ENCODE data around the gene PGAP3.
A peak's percentile ranks its signal among the peaks of the same experiment; 100 is the strongest.
"Not testable (repeated sequence)": the region's sequence is repeated elsewhere in the genome, so short reads cannot be mapped to it uniquely, and the experiment has no call there.

Gene PGAP3

DNA sequence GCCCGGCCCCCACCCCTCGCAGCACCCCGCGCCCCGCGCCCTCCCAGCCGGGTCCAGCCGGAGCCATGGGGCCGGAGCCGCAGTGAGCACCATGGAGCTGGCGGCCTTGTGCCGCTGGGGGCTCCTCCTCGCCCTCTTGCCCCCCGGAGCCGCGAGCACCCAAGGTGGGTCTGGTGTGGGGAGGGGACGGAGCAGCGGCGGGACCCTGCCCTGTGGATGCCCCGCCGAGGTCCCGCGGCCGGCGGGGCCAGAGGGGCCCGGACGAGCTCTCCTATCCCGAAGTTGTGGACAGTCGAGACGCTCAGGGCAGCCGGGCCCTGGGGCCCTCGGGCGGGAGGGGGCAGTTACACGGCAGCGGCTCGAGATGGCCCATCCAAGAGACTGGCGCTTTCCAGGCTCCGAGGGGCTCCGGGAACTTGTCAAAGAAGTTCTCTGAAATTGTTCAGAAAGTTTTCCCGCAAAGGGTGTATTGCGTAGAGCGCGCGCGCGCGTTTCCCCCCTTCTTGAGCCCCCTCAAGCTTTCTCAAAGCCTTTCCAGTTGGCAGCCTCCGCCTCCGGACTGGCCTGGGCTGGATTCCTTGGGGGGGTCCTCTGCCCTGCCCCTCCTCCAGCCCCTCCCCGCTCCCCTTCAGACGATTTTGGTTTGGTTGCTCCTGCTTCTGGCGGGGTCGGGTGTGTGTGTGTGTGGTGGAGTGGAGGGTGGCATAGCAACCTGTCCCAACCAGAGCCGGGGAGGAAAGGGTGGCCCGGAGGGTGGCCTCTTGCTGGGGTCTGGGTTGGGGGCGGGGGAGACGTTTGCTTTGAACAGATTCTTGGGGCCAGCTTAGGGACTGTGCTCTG, 12.5 kb upstream of the PGAP3 start:
- Histone ChIP-seq H3K4me1 (ENCODE audit: control insufficient read depth, insufficient read depth, low read length) (peaks cover 44% of the 10 kb centered on the region), H3K9ac (ENCODE audit: low read length) (peak overlapping the region; percentile 93), H3K36me3 (ENCODE audit: control insufficient read depth, insufficient read depth, low read length) (no peaks in the 10 kb centered on the region), H3K9me3 (ENCODE audit: control insufficient read depth, low read length) (no peaks in the 10 kb centered on the region), H3K27me3 (ENCODE audit: control insufficient read depth, insufficient read depth, low read length) (no peaks in the 10 kb centered on the region), H3K4me3 (ENCODE audit: low read length) (peak overlapping the region; percentile 81)

DNA sequence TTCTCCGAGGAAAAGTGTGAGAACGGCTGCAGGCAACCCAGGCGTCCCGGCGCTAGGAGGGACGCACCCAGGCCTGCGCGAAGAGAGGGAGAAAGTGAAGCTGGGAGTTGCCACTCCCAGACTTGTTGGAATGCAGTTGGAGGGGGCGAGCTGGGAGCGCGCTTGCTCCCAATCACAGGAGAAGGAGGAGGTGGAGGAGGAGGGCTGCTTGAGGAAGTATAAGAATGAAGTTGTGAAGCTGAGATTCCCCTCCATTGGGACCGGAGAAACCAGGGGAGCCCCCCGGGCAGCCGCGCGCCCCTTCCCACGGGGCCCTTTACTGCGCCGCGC, 11.9 kb upstream of the PGAP3 start, which contains the start of gene ERBB2:
TSS of gene ERBB2 (plus strand) at position 247 of the 330 bp plus-strand sequence. CDS start 175 bp downstream, outside the sequence.
- peak within 1 kb of the TSS; percentile 93 for H3K9ac ChIP-seq (ENCODE audit: low read length)
- no peaks in the 10 kb centered on the region for H3K36me3 ChIP-seq (ENCODE audit: control insufficient read depth, insufficient read depth, low read length)
- peaks cover 39% of the 10 kb centered on the region for H3K4me1 ChIP-seq (ENCODE audit: control insufficient read depth, insufficient read depth, low read length)
- peak within 1 kb of the TSS; percentile 81 for H3K4me3 ChIP-seq (ENCODE audit: low read length)
- H3K27me3 ChIP-seq (ENCODE audit: control insufficient read depth, insufficient read depth, low read length): no peaks in the 10 kb centered on the region
- no peaks in the 10 kb centered on the region for H3K9me3 ChIP-seq (ENCODE audit: control insufficient read depth, low read length)

DNA sequence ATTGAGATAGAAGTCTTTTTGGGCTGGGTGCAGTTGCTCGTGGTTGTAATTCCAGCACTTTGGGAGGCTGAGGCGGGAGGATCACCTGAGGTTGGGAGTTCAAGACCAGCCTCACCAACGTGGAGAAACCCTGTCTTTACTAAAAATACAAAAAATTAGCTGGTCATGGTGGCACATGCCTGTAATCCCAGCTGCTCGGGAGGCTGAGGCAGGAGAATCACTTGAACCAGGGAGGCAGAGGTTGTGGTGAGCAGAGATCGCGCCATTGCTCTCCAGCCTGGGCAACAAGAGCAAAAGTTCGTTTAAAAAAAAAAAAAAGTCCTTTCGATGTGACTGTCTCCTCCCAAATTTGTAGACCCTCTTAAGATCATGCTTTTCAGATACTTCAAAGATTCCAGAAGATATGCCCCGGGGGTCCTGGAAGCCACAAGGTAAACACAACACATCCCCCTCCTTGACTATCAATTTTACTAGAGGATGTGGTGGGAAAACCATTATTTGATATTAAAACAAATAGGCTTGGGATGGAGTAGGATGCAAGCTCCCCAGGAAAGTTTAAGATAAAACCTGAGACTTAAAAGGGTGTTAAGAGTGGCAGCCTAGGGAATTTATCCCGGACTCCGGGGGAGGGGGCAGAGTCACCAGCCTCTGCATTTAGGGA, 11.4 kb upstream of the PGAP3 start:
- peak overlapping the region; percentile 93 for H3K9ac ChIP-seq (ENCODE audit: low read length)
- not testable (repeated sequence) for H3K27me3 ChIP-seq (ENCODE audit: control insufficient read depth, insufficient read depth, low read length); H3K9me3 ChIP-seq (ENCODE audit: control insufficient read depth, low read length); H3K36me3 ChIP-seq (ENCODE audit: control insufficient read depth, insufficient read depth, low read length)
- peak overlapping the region; percentile 50 for H3K4me3 ChIP-seq (ENCODE audit: low read length)
- peaks cover 34% of the 10 kb centered on the region for H3K4me1 ChIP-seq (ENCODE audit: control insufficient read depth, insufficient read depth, low read length)

DNA sequence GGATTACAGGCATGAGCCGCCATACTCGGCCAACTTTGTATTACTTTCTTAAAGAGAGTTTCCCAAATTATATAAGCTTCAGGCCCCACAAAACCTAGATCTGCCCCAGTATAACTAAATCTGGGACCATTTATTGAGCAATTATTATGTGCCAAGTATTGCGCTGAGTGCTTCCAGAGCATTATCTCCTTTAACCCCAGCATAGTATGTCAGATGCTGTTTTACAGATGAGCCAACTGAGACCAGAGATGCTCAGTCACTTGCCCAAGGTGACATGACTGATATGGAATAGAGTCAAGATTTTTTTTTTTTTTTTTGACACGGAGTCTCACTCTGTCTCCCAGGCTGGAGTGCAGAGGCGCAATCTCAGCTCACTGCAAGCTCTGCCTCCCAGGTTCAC, 10.1 kb upstream of the PGAP3 start:
- Histone ChIP-seq H3K27me3 (ENCODE audit: control insufficient read depth, insufficient read depth, low read length) (no peaks in the 10 kb centered on the region), H3K4me1 (ENCODE audit: control insufficient read depth, insufficient read depth, low read length) (peaks cover 20% of the 10 kb centered on the region), H3K4me3 (ENCODE audit: low read length) (no peak overlapping the region), H3K36me3 (ENCODE audit: control insufficient read depth, insufficient read depth, low read length) (no peaks in the 10 kb centered on the region), H3K9ac (ENCODE audit: low read length) (no peak overlapping the region), H3K9me3 (ENCODE audit: control insufficient read depth, low read length) (no peaks in the 10 kb centered on the region)

DNA sequence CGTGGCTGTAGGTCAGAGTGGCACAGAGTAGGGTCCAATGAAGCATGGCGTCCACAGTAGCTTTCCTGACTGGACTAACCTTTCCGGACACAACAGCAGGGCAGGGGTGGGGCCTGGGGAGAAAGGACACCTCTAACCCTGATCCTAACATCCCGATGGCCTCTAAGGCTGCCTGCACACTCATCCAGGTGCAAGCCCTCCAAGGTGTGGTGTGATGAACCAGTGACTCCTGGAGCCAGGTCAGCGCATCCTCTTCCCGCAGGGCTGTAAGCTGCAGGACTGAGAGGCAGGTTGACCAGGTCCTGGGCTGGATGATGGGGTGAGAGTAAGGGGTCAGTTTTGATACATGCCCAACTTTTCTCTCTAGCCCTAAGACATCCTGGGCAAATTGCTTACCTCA, 8.9 kb upstream of the PGAP3 start:
- Histone ChIP-seq H3K9ac (ENCODE audit: low read length) (no peak overlapping the region), H3K27me3 (ENCODE audit: control insufficient read depth, insufficient read depth, low read length) (no peaks in the 10 kb centered on the region), H3K36me3 (ENCODE audit: control insufficient read depth, insufficient read depth, low read length) (no peaks in the 10 kb centered on the region), H3K4me1 (ENCODE audit: control insufficient read depth, insufficient read depth, low read length) (peaks cover 8% of the 10 kb centered on the region), H3K4me3 (ENCODE audit: low read length) (no peak overlapping the region), H3K9me3 (ENCODE audit: control insufficient read depth, low read length) (no peaks in the 10 kb centered on the region)

DNA sequence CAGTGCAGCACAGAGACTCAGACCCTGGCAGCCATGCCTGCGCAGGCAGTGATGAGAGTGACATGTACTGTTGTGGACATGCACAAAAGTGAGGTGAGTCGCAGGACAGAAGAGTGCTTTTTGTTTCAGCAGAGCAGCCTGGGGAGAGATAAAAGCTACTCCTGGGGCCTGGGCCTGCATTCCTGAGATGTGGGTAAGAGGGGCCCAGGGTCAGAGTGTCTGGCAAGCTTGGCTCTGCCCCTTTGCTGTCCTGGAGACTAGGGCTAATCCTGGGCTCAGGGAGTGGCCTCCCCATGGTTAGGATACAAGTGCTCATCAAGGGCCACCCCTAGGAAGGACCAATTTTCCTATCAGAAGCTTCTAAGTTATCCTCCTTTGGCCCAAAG, 7.2 kb upstream of the PGAP3 start:
- no peak overlapping the region for H3K4me3 ChIP-seq (ENCODE audit: low read length)
- H3K4me1 ChIP-seq (ENCODE audit: control insufficient read depth, insufficient read depth, low read length): peaks cover 6% of the 10 kb centered on the region
- H3K9ac ChIP-seq (ENCODE audit: low read length): no peak overlapping the region
- no peaks in the 10 kb centered on the region for H3K36me3 ChIP-seq (ENCODE audit: control insufficient read depth, insufficient read depth, low read length)
- no peaks in the 10 kb centered on the region for H3K9me3 ChIP-seq (ENCODE audit: control insufficient read depth, low read length)
- no peaks in the 10 kb centered on the region for H3K27me3 ChIP-seq (ENCODE audit: control insufficient read depth, insufficient read depth, low read length)

DNA sequence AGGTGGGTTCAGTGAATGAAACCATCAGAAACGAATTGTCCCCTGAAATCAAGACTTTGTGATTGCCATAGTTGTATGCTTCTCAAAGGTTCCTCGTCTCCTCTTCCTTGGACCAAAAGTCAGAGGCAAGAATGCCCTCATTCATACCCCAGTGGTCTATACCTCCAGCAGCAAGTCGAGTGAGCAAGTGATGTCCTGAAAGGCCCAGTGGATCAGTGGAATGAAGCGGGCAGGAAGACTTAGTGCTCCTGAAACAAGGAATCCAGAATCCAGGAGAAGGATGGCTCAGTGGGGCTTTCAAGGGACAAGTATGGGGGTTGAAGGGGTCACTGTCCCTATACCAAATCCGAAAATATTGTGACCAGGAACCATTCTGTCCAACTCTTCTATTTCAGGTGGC, 6.7 kb upstream of the PGAP3 start:
- no peaks in the 10 kb centered on the region for H3K36me3 ChIP-seq (ENCODE audit: control insufficient read depth, insufficient read depth, low read length)
- H3K9ac ChIP-seq (ENCODE audit: low read length): no peak overlapping the region
- no peaks in the 10 kb centered on the region for H3K9me3 ChIP-seq (ENCODE audit: control insufficient read depth, low read length)
- no peaks in the 10 kb centered on the region for H3K27me3 ChIP-seq (ENCODE audit: control insufficient read depth, insufficient read depth, low read length)
- H3K4me1 ChIP-seq (ENCODE audit: control insufficient read depth, insufficient read depth, low read length): peaks cover 5% of the 10 kb centered on the region
- H3K4me3 ChIP-seq (ENCODE audit: low read length): no peak overlapping the region

DNA sequence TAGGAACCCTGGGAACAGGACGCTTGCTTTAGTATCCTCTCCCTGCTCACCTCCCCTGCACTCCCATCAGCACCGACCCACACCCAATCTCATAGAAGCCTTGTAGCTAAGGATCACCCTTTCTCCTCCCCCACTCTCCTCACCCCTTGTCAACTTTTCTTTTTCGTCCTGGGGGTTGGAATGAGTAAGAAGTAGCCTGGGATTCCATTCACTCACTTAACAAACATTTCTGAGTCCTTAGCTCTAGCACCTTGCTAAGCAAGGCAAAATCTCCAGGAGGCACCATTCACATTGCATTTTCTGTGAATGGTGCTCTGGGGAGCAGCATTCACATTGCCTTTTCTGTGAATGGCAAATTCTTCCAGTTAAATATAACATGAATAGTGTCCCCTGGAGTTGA, 1.1 kb upstream of the PGAP3 start:
- H3K36me3 ChIP-seq (ENCODE audit: control insufficient read depth, insufficient read depth, low read length): no peaks in the 10 kb centered on the region
- H3K4me3 ChIP-seq (ENCODE audit: low read length): no peak overlapping the region
- peak overlapping the region; percentile 77 for H3K9ac ChIP-seq (ENCODE audit: low read length)
- H3K4me1 ChIP-seq (ENCODE audit: control insufficient read depth, insufficient read depth, low read length): peaks cover 21% of the 10 kb centered on the region
- no peaks in the 10 kb centered on the region for H3K9me3 ChIP-seq (ENCODE audit: control insufficient read depth, low read length)
- H3K27me3 ChIP-seq (ENCODE audit: control insufficient read depth, insufficient read depth, low read length): no peaks in the 10 kb centered on the region

DNA sequence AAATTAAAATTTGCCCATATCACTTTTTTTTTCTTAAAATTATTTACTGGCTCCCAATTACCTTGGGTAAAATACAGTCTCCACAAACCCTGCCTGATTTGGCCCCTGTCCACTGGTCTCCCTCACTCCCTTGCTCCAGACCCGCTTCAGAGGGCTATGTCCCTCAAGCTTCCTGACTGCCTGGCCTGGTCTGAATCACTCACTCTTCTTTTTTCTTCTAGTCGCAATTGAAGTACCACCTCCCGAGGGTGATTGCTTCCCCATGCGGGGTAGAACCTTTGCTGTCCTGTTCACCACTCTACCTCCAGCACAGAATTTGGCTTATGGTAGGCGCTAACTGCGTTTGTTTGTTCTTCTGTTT, 598 bp upstream of the PGAP3 start:
- Histone ChIP-seq H3K9me3 (ENCODE audit: control insufficient read depth, low read length) (no peaks in the 10 kb centered on the region), H3K4me1 (ENCODE audit: control insufficient read depth, insufficient read depth, low read length) (peaks cover 21% of the 10 kb centered on the region), H3K27me3 (ENCODE audit: control insufficient read depth, insufficient read depth, low read length) (no peaks in the 10 kb centered on the region), H3K36me3 (ENCODE audit: control insufficient read depth, insufficient read depth, low read length) (no peaks in the 10 kb centered on the region), H3K4me3 (ENCODE audit: low read length) (peak overlapping the region; percentile 62), H3K9ac (ENCODE audit: low read length) (peak overlapping the region; percentile 77)

DNA sequence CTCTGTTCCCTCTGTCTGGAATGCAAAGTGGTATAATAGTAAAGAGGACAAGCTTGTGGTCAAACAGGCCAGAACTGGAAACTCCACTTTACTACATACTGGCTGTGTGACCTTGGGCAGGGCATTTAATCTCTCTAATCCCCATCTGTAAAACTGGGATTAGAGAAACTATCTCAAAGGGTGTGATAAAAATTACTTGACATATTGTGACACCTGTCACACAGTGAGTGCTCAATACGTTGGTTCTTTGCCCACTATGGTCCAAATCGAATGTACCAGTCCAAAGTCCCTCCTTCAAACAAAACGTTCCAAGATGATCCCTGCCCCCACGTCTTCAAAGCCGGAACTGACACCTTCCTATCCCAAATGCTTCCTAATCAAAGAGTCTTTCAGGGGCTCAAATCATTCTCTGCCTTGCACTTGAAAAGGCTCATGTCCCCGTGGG, 734 bp downstream of the PGAP3 start:
- H3K9ac ChIP-seq (ENCODE audit: low read length): peak overlapping the region; percentile 77
- no peaks in the 10 kb centered on the region for H3K9me3 ChIP-seq (ENCODE audit: control insufficient read depth, low read length)
- H3K27me3 ChIP-seq (ENCODE audit: control insufficient read depth, insufficient read depth, low read length): no peaks in the 10 kb centered on the region
- H3K36me3 ChIP-seq (ENCODE audit: control insufficient read depth, insufficient read depth, low read length): no peaks in the 10 kb centered on the region
- peaks cover 21% of the 10 kb centered on the region for H3K4me1 ChIP-seq (ENCODE audit: control insufficient read depth, insufficient read depth, low read length)
- H3K4me3 ChIP-seq (ENCODE audit: low read length): peak overlapping the region; percentile 62

DNA sequence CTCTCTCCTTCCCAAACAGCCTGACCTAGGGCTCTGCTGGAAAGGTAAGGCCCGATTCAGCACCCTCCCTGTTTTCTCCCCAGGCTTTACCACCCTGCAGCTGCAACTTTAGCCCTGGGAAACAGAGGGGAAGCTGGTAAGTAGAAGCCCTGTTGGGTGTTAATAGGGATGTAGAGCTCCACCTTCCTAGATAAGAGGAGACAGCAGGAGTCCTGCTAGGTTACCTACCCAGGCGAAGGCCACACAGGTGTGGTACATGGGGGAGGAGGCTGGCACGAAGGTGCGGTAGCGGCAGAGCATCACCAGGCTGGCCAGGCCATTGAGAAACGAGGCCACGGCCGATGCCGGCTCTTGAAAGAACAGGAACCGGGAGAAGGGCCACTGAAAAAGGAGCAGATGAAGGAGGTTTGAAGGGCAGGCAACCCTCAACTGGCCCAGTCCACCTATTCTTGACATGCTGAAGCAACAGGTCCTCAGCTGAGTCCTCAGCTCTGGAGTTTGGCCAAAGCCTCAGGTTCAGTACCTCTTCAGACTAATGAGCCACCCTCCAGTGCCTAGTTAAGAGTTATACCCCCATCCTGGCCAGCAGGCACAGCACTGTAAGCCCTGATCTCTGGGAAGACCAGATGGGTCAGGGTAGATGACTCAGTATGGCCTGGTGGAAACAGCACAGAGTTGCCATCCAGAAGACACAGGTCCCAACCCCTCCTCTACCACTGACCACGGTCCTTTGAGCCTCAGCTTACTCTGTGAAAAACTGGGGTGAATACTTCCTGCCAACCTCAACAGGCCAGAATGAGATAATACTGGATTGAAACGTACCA, 3.3 kb downstream of the PGAP3 start:
- Histone ChIP-seq H3K9me3 (ENCODE audit: control insufficient read depth, low read length) (no peaks in the 10 kb centered on the region), H3K36me3 (ENCODE audit: control insufficient read depth, insufficient read depth, low read length) (no peaks in the 10 kb centered on the region), H3K4me1 (ENCODE audit: control insufficient read depth, insufficient read depth, low read length) (peaks cover 30% of the 10 kb centered on the region), H3K9ac (ENCODE audit: low read length) (no peak overlapping the region), H3K4me3 (ENCODE audit: low read length) (no peak overlapping the region), H3K27me3 (ENCODE audit: control insufficient read depth, insufficient read depth, low read length) (no peaks in the 10 kb centered on the region)

All from mucosa of stomach (tissue), 1 donor.